ENCODE results near the gene YBX2.

The YBX2 gene

GRCh38 chr17:7256766-7257456 lies 37.5 kb downstream of the YBX2 start:
- TF ChIP-seq CTCF (IDR thresholded peaks at IDR 0.05; ENCODE audit: insufficient read depth, low read depth, low read length, missing control alignments) = no peak
- H3K4me3 ChIP-seq (ENCODE audit: low read depth, low read length) = no peak overlapping the region
- DNase-seq (ENCODE audit: low read depth) = no peak

- no peak for TF ChIP-seq CTCF (IDR thresholded peaks at IDR 0.05; ENCODE audit: insufficient read depth, low read depth, low read length, missing control alignments)
- H3K4me3 ChIP-seq (ENCODE audit: low read depth, low read length) = no peak overlapping the region
- no peak for DNase-seq (ENCODE audit: low read depth)
These were observed 39.9 kb downstream of the YBX2 start for GRCh38 chr17:7254511-7254910.

GRCh38 chr17:7253082-7253481 lies 41.4 kb downstream of the YBX2 start:
- no peak for TF ChIP-seq CTCF (IDR thresholded peaks at IDR 0.05; ENCODE audit: insufficient read depth, low read depth, low read length, missing control alignments)
- DNase-seq (ENCODE audit: low read depth) = no peak
- peak overlapping the region; percentile 83 for H3K4me3 ChIP-seq (ENCODE audit: low read depth, low read length)

- H3K4me3 ChIP-seq (ENCODE audit: low read depth, low read length) = peak within 1 kb of the TSS; percentile 83
- DNase-seq (ENCODE audit: low read depth) = peak; percentile 96
- peak; percentile 16 for TF ChIP-seq CTCF (IDR thresholded peaks at IDR 0.05; ENCODE audit: insufficient read depth, low read depth, low read length, missing control alignments)
These were observed 42.0 kb downstream of the YBX2 start, which contains the start of gene ELP5 for GRCh38 chr17:7252176-7253043. Gene ELP5, plus strand, starts transcription at chr17:7252215. Its CDS starts 336 bp downstream, at chr17:7252551.

GRCh38 chr17:7251661-7252175 lies 42.7 kb downstream of the YBX2 start, which contains the start of gene CTDNEP1:
Gene CTDNEP1, minus strand, starts transcription at chr17:7251734. Its CDS starts 438 bp downstream, at chr17:7251296.
- TF ChIP-seq CTCF (IDR thresholded peaks at IDR 0.05; ENCODE audit: insufficient read depth, low read depth, low read length, missing control alignments) = no peak

GRCh38 chr17:7250695-7251627 lies 43.5 kb downstream of the YBX2 start:
- no peak for TF ChIP-seq CTCF (IDR thresholded peaks at IDR 0.05; ENCODE audit: insufficient read depth, low read depth, low read length, missing control alignments)
- peak; percentile 63 for DNase-seq (ENCODE audit: low read depth)
- peak overlapping the region; percentile 75 for H3K4me3 ChIP-seq (ENCODE audit: low read depth, low read length)

More at GRCh38 chr17:7251661-7252175, 42.7 kb downstream of the YBX2 start, which contains the start of gene CTDNEP1:
- peak; percentile 99 for DNase-seq (ENCODE audit: low read depth)
- peak within 1 kb of the TSS; percentile 83 for H3K4me3 ChIP-seq (ENCODE audit: low read depth, low read length)

All from GM12865 (cell line).